ENCODE results near the gene CLDND2.
A peak's percentile ranks its signal among the peaks of the same experiment; 100 is the strongest.

The CLDND2 gene

DNA sequence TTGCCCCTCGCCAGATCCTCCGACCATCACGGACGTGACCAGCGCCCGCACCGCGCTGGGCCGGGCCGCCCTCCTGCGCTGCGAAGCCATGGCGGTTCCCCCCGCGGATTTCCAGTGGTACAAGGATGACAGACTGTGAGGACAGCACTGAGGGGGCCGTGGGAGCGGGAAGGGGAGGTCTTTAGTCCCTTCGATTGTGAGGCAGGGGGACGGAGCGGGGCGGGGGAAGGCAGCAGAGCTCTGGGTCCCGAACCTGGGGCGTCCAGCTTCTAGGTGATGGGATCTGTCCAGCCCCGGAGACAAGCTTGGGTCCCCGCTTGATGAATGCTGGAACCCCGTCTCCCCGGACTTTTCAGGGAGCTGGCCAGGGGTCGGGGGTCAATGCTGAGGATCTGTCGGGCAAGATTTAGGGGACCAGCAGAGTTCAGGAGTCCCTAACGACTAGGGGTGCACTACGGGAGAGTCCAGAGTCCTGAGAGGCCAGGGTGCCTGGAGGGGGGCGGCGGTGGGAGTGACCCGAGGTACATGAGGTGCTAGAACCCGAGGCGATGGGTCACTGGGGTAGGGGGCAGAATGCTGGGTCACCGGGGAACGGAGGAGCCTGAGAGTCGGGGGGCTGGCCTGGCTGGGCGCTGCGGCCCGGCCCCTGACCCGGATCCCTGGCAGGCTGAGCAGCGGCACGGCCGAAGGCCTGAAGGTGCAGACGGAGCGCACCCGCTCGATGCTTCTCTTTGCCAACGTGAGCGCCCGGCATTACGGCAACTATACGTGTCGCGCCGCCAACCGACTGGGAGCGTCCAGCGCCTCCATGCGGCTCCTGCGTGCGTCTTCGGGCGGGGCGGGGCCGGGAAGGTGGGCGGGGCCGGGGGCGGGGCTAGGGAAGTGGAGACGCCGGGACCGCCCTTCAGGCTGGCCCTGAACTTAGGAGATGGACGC, 41.5 kb downstream of the CLDND2 start:
- DNase-seq = peak; percentile 12

DNA sequence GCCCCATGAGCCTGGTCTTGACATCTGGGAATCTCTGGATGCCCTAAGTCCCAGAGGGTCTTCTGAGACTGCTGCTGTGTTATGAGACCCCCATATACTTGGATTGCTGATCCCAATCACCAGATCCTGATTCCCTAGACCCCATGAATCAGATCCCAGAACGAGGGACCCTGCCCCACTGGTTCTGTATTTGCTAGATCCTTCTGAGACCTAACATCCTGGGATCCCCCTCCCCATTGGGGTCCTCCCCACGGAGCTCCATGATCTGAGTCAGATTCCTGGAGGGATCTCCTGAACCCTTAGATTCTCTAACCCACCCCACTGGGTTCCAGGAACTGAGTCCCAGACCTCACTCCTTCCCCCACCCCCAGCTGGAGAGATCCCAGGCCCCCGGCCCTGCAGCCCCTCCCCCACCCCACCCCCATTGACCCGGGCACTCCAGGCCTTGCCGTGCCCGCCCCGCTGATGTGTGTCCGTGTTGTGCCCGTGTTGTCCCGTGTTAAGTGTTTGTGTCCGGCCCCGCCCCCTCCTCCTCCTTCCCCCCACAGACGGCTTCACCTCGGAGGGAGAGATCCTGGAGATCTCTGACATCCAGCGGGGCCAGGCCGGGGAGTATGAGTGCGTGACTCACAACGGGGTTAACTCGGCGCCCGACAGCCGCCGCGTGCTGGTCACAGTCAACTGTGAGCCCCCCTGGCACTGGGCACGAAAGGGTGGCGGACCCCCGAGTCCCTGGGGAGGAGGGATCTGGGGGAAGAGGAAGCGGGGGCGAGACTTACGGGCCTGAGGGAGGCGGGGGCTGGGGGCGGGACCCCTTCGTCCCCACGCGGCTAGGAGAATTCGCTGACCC, 42.4 kb downstream of the CLDND2 start:
- no peak for DNase-seq

GRCh38 chr19:51325161-51325976, 43.4 kb downstream of the CLDND2 start:
- no peak for DNase-seq

GRCh38 chr19:51324167-51324481, 44.7 kb downstream of the CLDND2 start:
- no peak for DNase-seq

DNA sequence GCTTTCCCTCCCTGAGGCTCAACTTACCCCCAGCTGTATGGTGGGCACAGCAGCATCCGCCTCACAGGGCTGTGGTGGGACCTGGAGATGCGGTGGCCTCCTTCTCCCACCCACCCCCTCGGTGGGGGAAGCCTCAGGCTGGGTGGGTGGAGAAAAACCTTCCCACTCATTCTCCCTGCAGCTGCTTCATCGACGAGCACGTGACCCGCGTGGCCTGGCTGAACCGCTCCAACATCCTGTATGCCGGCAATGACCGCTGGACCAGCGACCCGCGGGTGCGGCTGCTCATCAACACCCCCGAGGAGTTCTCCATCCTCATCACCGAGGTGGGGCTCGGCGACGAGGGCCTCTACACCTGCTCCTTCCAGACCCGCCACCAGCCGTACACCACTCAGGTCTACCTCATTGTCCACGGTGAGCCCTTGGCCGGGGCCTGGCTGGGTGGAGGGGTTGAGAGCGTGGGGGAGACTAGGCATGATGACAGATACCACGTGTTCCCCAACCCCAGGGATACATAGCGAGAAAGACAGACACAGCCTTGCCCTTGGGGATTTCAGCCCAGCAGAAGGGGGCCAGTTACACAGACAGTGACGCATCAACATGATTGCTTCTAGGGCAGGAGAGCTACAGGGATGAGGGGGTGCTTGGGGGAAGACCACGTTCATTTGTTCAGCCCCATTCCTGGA, 45.2 kb downstream of the CLDND2 start:
- DNase-seq = no peak

DNA sequence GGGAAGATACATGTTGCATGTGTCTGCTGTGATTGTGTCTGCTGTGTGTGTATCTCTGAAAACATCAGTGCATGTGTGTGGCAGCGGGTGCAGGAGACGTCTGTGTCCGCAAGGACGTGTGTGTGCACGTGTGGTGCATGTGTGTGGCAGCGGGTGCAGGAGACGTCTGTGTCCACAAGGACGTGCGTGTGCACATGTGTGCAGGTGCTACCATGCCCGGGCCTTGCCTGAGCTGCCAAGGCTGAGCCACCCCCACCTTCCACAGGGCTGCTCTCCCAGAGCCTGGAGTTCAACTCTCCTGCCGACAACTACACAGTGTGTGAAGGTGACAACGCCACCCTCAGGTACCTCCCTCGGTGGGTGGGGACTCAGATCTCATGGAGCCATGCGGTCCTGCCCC, 47.0 kb downstream of the CLDND2 start:
- DNase-seq = no peak

- DNase-seq = no peak
Measured at GRCh38 chr19:51320280-51320657, 48.5 kb downstream of the CLDND2 start.

DNA sequence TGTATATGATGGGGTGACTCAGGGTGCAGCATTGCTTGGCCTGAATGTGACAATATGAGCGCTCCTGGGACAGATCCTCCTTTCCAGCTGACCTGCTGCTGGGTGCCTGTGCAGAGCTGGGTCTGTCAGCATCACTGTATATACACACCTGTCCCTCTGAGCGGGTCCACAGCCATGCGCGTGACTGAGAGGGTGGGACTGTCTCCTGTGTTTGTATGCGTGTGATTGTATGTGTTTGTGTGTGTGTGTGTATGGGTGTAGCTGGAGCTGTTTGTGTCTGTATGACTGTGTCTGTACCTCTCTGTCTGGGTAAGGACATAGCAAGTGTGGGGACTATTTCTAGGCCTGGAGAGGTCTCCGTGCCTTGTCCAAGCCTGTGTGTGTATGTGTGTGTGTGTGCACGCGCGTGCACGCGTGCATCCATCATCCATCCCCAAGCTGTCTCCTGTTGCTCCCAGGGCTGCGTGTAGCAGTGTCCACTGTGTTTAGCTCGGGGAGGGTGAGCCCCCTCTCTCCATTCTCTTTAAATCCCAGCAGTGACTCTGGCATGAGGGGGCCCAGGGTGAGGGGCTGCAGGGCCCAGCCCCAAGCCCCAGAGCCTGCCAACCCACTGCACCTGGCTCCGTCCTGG, 49.0 kb downstream of the CLDND2 start:
- no peak for DNase-seq

DNA sequence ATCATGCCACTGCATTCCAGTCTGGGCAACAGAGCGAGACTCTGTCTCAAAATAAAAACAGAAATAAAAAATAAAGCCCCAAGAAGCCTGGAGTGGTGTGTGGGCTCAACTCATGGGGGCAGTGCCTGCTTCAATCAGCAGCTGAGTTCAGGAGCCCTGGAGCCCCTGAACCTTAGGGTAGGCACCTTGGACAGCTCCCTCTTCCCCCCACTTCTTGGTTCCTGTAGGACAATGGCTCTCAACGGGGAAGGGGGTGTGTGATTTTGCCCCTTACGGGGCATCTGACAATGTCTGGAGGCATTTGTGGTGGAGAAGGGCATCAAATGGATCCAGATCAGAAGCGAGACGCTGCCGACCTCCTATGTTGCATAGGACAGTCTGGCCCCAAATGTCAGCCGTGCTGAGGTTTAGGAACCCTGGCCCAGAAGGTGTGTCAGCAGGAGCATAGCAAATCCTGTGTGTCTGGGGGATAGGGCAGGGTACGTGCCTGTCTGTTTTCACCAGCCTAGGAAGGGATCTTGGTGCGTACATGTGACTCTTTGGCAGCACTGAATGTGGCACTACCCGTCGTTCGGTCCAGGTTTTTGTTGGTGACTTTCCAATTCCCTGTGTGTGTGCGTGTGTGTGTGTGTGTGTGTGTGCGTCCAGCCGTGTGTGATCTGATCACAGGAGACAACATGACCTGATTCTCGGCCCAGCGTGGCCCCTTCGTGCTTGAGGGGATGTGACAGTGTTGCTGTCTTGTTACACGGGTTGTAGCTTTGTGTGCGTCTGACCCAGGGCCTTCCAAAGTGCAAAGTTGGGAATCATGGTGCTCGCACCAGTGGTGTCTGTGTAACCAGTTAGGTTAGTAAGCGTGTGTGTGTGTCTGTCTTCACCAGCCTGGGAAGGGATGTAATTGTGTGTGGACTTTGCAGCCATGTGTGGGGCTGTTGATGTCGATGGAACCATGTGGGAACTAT, 49.8 kb downstream of the CLDND2 start:
- no peak for DNase-seq

DNA sequence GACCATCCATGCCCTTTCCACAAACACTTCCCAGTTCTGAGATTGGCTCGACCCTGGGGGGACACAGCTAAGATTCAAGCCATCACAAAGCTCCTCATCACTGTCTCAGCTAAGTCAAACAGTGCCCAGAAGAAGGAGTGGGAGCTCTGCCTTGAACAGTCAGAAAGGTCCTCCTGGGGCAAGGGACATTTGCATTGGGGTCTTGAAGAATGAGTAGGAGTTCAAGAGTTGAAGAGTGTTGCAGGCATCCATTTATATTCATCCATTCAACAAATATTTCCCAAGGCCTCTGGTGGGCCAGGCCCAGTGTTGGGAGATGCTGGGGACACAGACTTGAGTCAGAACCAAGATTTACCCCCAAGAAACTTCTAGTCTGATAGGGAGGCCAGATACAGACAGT, 50.8 kb downstream of the CLDND2 start:
- DNase-seq = no peak

GRCh38 chr19:51317376-51317775, 51.4 kb downstream of the CLDND2 start:
- DNase-seq = no peak
